ENCODE measurements around the gene ITM2B. TPM values are rescaled to one million over a fixed set of nuclear protein-coding genes. Genes with fewer than 3 reads are reported as not detected.

ITM2B gene
- total RNA-seq, 1 donor from 2014 or later = 403 TPM

DNA sequence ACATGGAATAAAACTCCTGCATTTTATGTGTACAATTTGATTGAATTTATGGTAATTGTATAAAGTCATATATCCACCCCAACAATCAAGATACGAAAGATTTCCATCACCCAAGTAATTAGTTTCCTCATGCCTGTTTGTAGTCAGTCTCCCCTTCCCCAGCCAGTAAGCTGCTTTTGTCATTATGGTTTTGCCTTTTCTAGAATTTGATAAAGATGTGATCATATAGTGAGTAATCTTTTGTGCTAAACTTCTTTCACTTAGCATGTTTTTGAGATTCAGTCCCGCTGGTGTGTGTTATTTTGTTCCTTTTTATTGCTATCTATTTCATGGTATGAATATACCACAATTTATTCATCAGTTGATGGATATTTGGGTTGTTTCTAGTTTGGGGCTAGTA is 16.0 kb downstream of the ITM2B start:
- no peak for DNase-seq (ENCODE audit: low read depth)
- TF ChIP-seq, protein P1, sequence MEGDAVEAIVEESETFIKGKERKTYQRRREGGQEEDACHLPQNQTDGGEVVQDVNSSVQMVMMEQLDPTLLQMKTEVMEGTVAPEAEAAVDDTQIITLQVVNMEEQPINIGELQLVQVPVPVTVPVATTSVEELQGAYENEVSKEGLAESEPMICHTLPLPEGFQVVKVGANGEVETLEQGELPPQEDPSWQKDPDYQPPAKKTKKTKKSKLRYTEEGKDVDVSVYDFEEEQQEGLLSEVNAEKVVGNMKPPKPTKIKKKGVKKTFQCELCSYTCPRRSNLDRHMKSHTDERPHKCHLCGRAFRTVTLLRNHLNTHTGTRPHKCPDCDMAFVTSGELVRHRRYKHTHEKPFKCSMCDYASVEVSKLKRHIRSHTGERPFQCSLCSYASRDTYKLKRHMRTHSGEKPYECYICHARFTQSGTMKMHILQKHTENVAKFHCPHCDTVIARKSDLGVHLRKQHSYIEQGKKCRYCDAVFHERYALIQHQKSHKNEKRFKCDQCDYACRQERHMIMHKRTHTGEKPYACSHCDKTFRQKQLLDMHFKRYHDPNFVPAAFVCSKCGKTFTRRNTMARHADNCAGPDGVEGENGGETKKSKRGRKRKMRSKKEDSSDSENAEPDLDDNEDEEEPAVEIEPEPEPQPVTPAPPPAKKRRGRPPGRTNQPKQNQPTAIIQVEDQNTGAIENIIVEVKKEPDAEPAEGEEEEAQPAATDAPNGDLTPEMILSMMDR (conservative IDR thresholded peaks at IDR 0.05; ENCODE audit: low read depth, low read length) = no peak
- H3K4me3 ChIP-seq (ENCODE audit: low read depth, low read length) = no peak overlapping the region

DNA sequence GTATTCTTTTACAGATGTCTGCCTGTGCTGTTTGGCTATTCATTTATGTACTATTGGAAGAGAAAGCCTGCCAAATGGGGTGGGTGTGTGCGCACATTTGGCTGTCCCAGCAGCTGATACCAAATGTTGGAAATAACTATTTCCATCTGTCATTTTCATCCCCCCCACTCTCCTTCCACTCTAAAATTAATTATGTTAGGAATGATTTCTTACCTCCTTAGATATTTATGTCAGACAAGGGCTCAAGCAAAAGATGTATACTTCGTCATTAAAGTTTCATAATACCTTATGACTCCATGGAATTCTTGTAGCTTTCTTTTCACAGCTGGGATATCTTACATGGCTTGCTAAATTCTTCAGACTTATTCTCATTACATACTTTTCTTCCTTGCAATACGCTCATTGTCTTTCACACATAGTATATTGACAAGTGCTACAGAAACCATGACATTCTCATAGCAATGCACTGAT is 18.6 kb downstream of the ITM2B start:
- TF ChIP-seq, protein P1 (conservative IDR thresholded peaks at IDR 0.05; ENCODE audit: low read depth, low read length) = no peak
- H3K4me3 ChIP-seq (ENCODE audit: low read depth, low read length) = no peak overlapping the region
- DNase-seq (ENCODE audit: low read depth) = no peak

DNA sequence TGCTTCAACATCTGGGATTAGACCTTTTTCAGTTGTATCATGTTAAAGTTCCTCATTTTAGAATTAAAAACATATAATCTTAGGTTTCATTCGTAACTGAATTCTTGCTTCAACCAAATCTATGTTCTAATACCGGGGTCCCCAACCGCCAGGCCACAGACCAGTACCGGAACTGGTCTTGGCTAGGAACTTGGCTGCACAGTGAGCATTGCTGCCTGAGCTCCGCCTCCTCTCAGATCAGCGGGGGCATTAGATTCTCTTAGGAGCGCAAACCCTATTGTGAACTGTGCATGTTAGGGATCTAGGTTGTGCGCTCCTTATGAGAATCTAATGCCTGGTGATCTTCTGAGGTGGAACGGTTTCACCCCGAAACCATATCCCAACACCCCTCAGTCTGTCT is 19.2 kb downstream of the ITM2B start:
- DNase-seq (ENCODE audit: low read depth) = no peak
- no peak overlapping the region for H3K4me3 ChIP-seq (ENCODE audit: low read depth, low read length)
- TF ChIP-seq, protein P1 (conservative IDR thresholded peaks at IDR 0.05; ENCODE audit: low read depth, low read length) = no peak

DNA sequence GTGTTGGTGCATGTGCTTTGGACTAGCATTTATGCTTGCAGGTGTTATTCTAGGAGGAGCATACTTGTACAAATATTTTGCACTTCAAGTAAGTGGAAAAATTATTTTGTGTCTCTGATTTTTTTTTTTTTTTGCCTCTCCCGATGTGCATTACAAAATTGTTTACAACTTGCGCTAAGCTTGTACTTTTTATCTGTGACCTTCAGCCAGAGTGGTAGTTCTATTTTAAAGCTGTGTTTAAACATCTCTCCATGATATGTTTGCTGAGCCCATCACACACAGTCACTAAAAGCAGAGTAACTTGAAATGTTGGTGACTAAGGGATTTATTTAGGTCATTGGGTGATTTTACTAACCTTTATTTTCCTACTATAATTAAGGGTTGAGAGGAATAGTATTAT is 20.8 kb downstream of the ITM2B start:
- no peak for DNase-seq (ENCODE audit: low read depth)
- TF ChIP-seq, protein P1 (conservative IDR thresholded peaks at IDR 0.05; ENCODE audit: low read depth, low read length) = no peak
- no peak overlapping the region for H3K4me3 ChIP-seq (ENCODE audit: low read depth, low read length)

DNA sequence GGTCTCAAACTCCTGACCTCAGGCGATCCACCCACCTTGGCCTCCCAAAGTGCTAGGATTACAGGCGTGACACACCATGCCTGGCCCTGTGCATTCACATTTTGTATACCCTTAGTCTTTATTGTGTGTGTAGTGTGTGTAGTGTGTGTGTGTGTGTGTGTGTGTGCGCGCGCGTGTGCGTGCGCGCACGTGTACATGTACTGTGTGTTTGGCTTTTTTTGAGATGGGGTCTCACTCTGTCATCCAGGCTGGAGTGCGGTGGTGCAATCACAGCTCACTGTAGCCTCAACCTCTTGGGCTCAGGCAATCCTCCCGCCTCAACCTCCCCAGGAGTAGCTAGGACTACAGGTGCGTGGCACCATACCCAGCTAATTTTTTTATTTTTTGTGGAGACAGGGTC is 22.1 kb downstream of the ITM2B start:
- TF ChIP-seq, protein P1 (conservative IDR thresholded peaks at IDR 0.05; ENCODE audit: low read depth, low read length) = no peak
- no peak for DNase-seq (ENCODE audit: low read depth)
- H3K4me3 ChIP-seq (ENCODE audit: low read depth, low read length) = no peak overlapping the region

DNA sequence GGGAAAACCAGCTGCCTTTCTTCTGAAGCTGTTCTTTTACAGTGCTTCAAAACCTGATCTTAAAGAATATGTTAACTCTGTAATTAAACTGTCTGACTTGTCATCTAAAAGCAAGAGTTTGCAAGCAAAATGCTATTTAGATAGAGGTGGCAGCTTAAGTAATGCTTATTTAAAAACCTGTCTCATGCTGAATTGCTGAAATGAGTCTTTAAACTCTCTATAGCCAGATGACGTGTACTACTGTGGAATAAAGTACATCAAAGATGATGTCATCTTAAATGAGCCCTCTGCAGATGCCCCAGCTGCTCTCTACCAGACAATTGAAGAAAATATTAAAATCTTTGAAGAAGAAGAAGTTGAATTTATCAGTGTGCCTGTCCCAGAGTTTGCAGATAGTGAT is 22.9 kb downstream of the ITM2B start:
- no peak overlapping the region for H3K4me3 ChIP-seq (ENCODE audit: low read depth, low read length)
- no peak for DNase-seq (ENCODE audit: low read depth)
- TF ChIP-seq, protein P1 (conservative IDR thresholded peaks at IDR 0.05; ENCODE audit: low read depth, low read length) = no peak

DNA sequence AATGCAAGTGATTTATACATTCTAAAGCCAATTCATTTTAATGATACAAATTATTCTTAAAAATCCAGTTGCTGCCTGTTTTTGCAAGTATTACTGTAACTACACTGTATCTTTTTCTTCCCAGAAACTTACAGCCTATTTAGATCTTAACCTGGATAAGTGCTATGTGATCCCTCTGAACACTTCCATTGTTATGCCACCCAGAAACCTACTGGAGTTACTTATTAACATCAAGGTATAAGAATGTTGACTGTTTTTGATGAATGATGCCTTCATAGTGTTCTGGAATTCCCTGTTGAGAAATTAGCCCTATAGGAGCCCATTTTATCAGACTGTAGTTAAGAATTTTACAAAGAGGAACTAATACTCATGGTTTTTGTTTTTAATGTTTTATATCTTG is 25.0 kb downstream of the ITM2B start:
- no peak for DNase-seq (ENCODE audit: low read depth)

More for the DNA sequence above, 25.0 kb downstream of the ITM2B start:
- H3K4me3 ChIP-seq (ENCODE audit: low read depth, low read length) = no peak overlapping the region
- TF ChIP-seq, protein P1 (conservative IDR thresholded peaks at IDR 0.05; ENCODE audit: low read depth, low read length) = no peak

Measured in epithelial cell of proximal tubule (primary cell).